Measurements from ENCODE around the gene CAMLG. TPM values are rescaled to one million over a fixed set of nuclear protein-coding genes. Genes with fewer than 3 reads are reported as not detected.
"Not testable (repeated sequence)": the region's sequence is repeated elsewhere in the genome, so short reads cannot be mapped to it uniquely, and the experiment has no call there.

Gene CAMLG
- total RNA-seq, 1 donor from 2014 or later: 23.9 TPM

DNA sequence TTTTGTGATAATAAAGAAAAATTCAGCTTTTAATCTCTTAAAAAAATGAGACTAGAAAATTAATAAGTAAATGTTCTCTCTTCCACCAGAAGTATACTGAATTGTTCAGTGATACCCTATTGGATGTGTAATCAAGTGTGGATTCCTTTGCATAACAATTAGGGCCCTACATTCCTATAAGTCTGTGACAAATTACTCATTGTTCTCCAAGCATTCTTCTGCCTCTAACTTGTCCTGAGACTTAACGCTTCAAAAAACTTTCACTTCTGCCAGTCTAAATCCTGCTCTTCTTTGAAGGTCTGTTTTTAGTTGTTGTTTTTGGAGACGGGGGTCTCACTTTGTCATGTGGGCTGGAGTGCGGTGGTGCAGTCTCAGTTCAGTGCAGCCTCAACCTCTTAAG is 11.1 kb downstream of the CAMLG start:
- no peak for DNase-seq
- peak overlapping the region; percentile 59 for H3K27ac Mint-ChIP-seq
- intact Hi-C loops (cut with micrococcal nuclease): no loop called here
- no peak for ATAC-seq (ENCODE audit: low read depth)
- H3K36me3 Mint-ChIP-seq (ENCODE audit: low read depth): peaks cover 15% of the 10 kb centered on the region
- H3K9me3 Mint-ChIP-seq: no peaks in the 10 kb centered on the region
- no peaks in the 10 kb centered on the region for H3K27me3 Mint-ChIP-seq
- H3K4me1 Mint-ChIP-seq: peaks cover 8% of the 10 kb centered on the region
- H3K4me3 Mint-ChIP-seq: no peak overlapping the region
- TF ChIP-seq, protein P1, sequence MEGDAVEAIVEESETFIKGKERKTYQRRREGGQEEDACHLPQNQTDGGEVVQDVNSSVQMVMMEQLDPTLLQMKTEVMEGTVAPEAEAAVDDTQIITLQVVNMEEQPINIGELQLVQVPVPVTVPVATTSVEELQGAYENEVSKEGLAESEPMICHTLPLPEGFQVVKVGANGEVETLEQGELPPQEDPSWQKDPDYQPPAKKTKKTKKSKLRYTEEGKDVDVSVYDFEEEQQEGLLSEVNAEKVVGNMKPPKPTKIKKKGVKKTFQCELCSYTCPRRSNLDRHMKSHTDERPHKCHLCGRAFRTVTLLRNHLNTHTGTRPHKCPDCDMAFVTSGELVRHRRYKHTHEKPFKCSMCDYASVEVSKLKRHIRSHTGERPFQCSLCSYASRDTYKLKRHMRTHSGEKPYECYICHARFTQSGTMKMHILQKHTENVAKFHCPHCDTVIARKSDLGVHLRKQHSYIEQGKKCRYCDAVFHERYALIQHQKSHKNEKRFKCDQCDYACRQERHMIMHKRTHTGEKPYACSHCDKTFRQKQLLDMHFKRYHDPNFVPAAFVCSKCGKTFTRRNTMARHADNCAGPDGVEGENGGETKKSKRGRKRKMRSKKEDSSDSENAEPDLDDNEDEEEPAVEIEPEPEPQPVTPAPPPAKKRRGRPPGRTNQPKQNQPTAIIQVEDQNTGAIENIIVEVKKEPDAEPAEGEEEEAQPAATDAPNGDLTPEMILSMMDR (IDR thresholded peaks at IDR 0.05): no peak
- ChIA-PET CTCF (no interaction called here), POLR2A (no interaction called here)

DNA sequence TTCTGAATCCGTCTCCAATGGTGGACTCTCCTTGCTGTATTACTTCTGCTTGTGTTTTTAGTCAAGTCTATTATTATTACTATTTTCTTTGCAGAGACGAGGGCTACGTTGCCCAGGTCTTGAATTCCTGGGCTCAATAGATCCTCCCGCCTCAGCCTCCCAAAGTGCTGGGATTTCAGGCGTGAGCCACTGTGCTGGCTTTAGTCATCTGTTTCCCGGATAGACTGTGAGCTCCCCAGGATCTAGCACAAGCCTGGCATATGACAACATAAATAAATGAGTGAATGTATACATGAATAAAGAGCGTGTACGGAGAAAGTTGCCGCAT is 19.8 kb downstream of the CAMLG start:
- ATAC-seq (ENCODE audit: low read depth): no peak

DNA sequence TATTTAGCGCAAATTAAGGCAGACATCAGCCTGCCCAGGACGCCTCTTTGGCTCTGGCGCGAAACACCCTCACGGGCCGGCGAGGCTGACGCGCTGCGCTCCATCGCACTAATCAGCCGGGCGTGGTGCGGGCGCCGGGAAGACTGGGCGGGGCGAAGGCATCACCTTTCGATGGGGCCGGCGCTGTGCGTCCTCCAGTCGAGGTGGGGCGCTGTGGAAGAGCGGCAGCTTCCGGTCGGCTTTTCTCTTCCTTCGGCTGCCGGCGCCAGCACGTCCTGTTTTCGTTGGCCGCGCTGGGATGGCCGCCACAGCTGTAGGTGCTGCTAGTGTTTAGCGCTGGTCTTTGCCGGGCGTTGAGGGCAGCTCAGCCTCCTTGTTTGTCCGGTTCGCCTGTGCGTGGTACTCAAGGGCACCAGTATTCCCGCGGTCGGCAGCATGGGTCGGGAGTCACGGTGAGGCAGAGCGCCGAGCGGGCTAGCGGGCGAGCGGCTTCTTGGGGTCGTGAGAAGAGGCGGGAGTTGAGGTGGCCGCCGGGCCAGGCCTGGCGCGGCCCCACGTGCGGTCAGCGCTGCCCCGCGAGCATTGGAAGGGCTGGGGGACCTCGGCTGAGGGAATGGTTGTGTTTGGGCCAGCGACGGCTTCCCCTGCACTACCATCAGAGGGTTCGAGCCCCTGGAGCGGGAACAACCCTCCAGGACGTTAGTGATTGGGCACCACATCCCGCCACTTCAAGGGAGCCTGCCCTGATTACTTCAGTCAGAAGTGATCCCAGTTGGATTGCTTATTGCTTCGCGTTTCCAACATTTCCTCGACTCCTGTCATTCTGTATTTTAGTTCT is 20.4 kb downstream of the CAMLG start, which contains the start of gene DDX46:
Gene DDX46 (plus strand): TSS at position 276 of the 838 bp plus-strand sequence. CDS start 160 bp downstream, at position 436.
- Mint-ChIP-seq H3K4me1 (peaks cover 36% of the 10 kb centered on the region), H3K9me3 (no peaks in the 10 kb centered on the region), H3K27ac (peak within 1 kb of the TSS; percentile 94), H3K36me3 (ENCODE audit: low read depth) (peaks cover 3% of the 10 kb centered on the region), H3K27me3 (no peaks in the 10 kb centered on the region), H3K4me3 (peak within 1 kb of the TSS; percentile 100)
- TF ChIP-seq, protein P1 (IDR thresholded peaks at IDR 0.05): no peak
- DNase-seq (peak; percentile 95), ATAC-seq (ENCODE audit: low read depth) (peak; percentile 99)
- POLR2A ChIA-PET: interaction anchor here (0.6 to 4.4 kb wide), 7 partner anchors 17 to 147 kb away, joined by 3 to 35 read pairs (median 5); partner anchors contain the start of genes C5orf24, CAMLG and PCBD2
- CTCF ChIA-PET: interaction anchor here (0.7 to 1.7 kb wide), 6 partner anchors 16 to 146 kb away, joined by 3 to 7 read pairs (median 4); partner anchors contain the start of gene CAMLG
- intact Hi-C loops (cut with micrococcal nuclease): loop anchor here (1.0 to 10.0 kb wide), 9 partner anchors 20 to 532 kb away; partner anchors contain the start of genes C5orf24, CAMLG, PCBD2 and PPP2CA

More for the DNA sequence above, 19.8 kb downstream of the CAMLG start:
- Mint-ChIP-seq H3K4me3 (peak overlapping the region; percentile 100), H3K4me1 (peaks cover 36% of the 10 kb centered on the region), H3K9me3 (no peaks in the 10 kb centered on the region), H3K36me3 (ENCODE audit: low read depth) (peaks cover 3% of the 10 kb centered on the region), H3K27me3 (no peaks in the 10 kb centered on the region), H3K27ac (peak overlapping the region; percentile 94)
- CTCF ChIA-PET: interaction anchor here (0.7 to 1.7 kb wide), 6 partner anchors 12 to 147 kb away, joined by 3 to 7 read pairs (median 4); partner anchors contain the start of genes CAMLG and PCBD2
- TF ChIP-seq, protein P1 (IDR thresholded peaks at IDR 0.05): no peak
- POLR2A ChIA-PET: interaction anchor here (0.5 to 4.4 kb wide), 9 partner anchors 17 to 147 kb away, joined by 3 to 35 read pairs (median 3); partner anchors contain the start of genes C5orf24, CAMLG and PCBD2
- no peak for DNase-seq
- intact Hi-C loops (cut with micrococcal nuclease): loop anchor here (1.0 to 10.0 kb wide), 9 partner anchors 20 to 532 kb away; partner anchors contain the start of genes C5orf24, CAMLG, PCBD2 and PPP2CA

DNA sequence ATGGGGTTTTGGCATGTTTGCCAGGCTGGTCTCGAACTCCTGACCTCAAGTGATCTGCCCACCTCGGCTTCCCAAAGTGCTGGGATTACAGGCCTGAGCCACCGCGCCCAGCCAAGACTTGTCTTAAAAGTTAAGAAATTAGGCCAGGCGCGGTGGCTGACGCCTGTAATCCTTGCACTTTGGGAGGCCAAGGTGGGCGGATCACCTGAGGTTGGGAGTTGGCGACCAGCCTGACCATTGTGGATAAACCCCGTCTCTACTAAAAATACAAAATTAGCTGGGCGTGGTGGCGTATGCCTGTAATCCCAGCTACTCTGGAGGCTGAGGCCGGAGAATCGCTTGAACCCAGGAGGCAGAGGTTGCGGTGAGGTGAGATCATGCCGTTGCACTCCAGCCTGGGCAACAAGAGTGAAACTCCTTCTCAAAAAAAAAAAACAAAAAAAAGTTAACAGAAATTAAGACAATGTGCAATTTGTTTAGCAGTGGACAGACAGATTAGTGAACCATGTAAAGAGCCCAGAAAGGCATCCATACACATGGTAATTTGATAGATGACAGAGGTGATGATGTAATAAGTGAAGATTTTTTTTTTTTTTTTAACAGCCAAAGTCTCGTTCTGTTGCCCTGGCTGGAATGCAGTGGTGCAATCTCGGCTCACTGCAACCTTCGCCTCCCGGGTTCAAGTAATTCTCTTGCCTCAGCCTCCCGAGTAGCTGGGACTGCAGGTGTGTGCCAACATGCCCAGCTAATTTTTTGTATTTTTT is 29.4 kb downstream of the CAMLG start:
- H3K4me3 Mint-ChIP-seq; ATAC-seq (ENCODE audit: low read depth); H3K27me3 Mint-ChIP-seq; H3K9me3 Mint-ChIP-seq; CTCF ChIA-PET; intact Hi-C loops (cut with micrococcal nuclease); H3K27ac Mint-ChIP-seq; DNase-seq; H3K4me1 Mint-ChIP-seq: not testable (repeated sequence)
- H3K36me3 Mint-ChIP-seq (ENCODE audit: low read depth): peaks cover 69% of the 10 kb centered on the region
- POLR2A ChIA-PET: interaction anchor here (0.6 kb wide), 1 partner anchor 547 kb away, joined by 4 read pairs; no protein-coding TSS in a partner anchor

DNA sequence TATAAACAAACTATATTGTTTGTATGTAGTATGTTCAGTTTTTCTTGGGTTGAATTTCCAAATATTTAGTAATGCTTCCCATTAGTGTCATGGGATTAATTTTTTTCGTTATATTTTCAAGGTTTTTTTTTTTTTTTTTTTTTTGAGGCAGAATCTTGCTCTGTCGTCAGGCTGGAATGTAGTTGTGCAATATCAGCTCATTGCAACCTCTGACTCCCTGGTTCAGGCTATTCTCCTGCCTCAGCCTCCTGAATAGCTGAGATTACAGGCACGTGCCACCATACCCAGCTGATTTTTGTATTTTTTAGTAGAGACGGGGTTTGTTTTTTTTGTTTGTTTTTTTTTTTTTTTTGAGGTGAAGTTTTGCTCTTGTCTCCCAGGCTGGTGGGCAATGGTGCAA is 30.9 kb downstream of the CAMLG start:
- Mint-ChIP-seq H3K4me1 (no peaks in the 10 kb centered on the region), H3K4me3 (no peak overlapping the region), H3K27ac (no peak overlapping the region), H3K27me3 (no peaks in the 10 kb centered on the region), H3K36me3 (ENCODE audit: low read depth) (peaks cover 78% of the 10 kb centered on the region), H3K9me3 (no peaks in the 10 kb centered on the region)
- ChIA-PET CTCF (no interaction called here), POLR2A (interaction anchor here (0.6 to 0.7 kb wide), 2 partner anchors 23 to 46 kb away, joined by 3 to 8 read pairs; no protein-coding TSS in a partner anchor)
- DNase-seq: no peak
- TF ChIP-seq, protein P1 (IDR thresholded peaks at IDR 0.05): no peak
- ATAC-seq (ENCODE audit: low read depth): no peak
- intact Hi-C loops (cut with micrococcal nuclease): no loop called here

All from activated B cell treated with CpG ODN at 0.5 μM for 24 hours (primary cell).